ENCODE data around the gene DAB1.

Gene DAB1

GRCh38 chr1:57410508-57410907, 13.4 kb downstream of the DAB1 start:
- DNase-seq = no peak

- DNase-seq = no peak
Measured at GRCh38 chr1:57407928-57408327, 15.9 kb downstream of the DAB1 start.

- no peak for DNase-seq
Measured at GRCh38 chr1:57406428-57406970, 17.4 kb downstream of the DAB1 start.

- no peak for DNase-seq
Measured at GRCh38 chr1:57404884-57405283, 19.0 kb downstream of the DAB1 start.

DNA sequence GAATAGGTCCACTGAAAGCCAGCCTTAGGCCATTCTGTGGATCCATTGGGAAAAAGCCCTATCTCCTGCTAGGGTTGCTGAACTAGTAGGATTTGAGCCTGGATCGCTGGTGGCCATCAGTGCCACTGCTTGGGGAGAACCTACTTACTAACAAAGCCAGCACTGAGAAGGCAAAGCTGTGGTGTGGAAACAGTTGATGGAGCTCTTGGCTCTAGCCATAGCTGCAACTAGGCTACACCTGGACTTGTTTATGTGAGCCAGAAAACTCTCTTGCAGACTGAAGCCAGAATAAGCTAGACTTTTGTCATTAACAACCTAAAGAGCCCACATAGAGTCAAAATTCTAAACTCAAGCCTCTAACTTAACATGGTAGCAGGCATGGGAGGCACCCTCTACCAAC, 20.7 kb downstream of the DAB1 start:
- DNase-seq = no peak

DNA sequence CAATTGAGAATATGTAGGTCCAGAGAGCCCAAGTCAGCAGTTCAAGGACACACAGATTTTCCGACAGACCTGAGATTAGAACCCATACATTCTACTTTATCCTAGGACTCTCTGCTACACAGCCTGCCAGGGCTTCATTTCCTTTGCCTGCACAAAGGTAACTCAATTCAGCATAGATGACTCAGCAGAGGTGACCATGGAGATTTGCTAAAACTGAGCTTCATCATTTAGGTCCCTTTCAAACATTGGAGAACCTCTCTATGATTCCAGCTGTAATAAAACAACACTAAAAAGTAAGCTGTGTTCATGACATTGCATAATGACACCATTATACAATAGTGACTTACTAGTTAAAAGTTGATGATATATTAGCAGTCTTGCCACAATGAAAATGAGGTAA, 22.2 kb downstream of the DAB1 start:
- no peak for DNase-seq

GRCh38 chr1:57400048-57400447, 23.8 kb downstream of the DAB1 start:
- DNase-seq = no peak

DNA sequence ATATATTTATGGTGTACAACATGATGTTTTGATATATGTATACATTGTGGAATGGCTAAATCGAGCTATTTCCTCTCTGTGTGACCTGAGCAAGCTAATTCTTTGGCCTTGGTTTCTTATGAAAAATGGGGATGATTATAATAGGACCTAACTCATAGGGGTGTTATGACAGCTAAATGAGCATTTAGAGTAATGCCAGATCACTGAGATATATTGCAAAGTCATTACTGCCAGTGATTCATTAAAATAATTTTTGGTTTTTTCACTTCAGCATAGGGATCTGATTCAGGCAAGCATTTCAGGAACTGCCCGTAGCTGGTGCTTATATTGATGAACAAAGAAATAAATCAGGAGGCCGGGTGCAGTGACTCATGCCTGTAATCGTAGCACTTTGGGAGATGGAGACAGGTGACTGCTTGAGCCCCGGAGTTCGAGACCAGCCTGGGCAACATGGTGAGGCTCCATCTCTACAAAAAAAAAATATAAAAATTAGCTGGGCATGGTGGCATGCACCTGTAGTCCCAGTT, 30.7 kb downstream of the DAB1 start:
- no peak for DNase-seq

GRCh38 chr1:57385336-57385735, 38.5 kb downstream of the DAB1 start:
- no peak for DNase-seq

GRCh38 chr1:57384901-57385300, 39.0 kb downstream of the DAB1 start:
- no peak for DNase-seq

DNA sequence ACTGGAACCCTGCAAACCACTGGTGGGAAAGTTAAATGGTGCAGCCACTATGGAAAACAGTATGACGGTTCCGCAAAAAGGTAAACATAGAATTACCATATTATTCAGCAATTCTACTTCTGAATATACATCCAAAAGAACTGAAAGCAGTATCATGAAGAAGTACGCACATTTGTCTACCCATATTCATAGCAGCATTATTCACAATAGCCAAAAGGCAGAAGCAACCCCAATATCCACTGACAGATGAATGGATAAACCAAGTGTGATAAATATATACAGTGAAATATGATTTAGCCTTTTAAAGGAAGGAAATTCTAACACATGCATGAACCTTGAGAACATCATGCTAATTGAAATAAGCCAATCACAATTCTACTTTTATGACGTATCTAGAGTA, 39.6 kb downstream of the DAB1 start:
- no peak for DNase-seq

DNA sequence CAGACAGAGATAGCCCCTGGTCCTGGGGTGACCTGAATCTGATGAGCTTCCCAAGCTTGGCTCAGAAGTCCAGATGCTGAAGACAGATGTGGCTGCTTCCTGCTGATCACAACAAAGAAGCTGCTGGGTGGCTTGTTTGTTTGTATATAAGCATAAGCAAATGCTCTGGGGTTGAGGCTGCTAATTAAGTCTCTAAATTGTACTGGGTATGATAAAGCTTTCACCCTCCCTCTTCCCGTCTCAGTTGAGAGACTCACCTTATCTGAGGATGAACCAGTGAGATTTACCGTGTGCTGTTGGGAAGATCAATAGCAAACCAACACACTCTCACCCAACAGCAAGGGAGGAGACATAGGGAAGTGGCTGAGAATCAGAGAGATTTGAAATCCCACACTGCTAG, 42.0 kb downstream of the DAB1 start:
- no peak for DNase-seq

GRCh38 chr1:57381426-57381825, 42.4 kb downstream of the DAB1 start:
- DNase-seq = no peak

DNA sequence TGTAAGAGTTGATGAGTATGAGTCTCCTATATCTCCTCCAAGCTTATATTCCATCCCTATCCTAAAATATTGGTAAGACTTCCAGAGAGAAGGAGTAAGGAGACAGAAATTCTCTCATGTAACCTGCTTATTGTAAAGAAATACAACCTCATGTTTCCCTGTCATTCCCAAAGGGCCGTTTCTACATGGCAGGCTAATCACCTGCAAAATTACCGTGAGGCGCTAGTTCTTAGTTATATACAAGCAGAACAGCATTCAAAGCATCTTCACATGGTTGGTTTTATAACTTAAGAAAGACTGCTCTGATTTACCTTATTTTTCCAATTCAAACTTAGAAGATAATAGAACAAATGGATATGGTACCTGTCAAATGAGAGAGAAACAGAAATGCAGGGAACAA, 42.9 kb downstream of the DAB1 start:
- DNase-seq = no peak

DNA sequence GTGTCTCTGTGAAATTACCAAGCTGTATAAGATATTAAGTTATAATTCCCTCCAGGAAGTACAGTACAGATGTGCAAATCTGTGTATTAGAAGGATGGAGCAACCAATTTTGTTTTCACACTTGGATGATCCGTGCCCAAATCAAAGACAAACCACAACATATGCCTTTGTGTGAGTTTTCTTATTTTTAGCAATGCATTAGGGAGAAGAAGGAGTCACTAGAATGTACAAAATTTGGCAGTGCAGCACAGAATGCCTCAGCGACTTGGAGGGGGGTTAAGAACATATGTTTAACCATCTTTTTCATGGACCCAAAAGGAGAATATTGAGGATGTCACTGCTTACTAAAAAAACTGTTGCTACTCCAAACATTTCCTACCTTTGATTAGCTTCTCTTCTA, 45.3 kb downstream of the DAB1 start:
- no peak for DNase-seq

GRCh38 chr1:57377339-57378139, 46.3 kb downstream of the DAB1 start:
- DNase-seq = no peak

DNA sequence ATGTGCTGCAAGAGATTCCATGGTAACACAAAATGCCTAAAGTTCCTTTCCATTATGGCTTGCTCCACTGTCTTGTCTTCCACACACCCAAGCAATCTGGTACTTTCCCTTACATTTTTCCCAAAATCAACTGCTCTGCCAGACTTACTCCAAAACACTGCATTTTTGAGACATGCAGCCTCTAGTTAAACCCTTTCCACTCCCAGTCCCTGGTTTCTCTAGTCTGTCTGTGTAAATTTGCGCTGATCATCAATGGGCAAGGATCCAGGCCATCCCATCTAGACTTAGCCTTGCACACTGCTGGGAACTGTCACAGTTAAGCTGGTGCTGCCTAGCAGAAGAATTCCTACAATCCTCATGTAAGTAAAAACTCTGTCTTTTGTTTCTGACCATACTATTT, 47.8 kb downstream of the DAB1 start:
- DNase-seq = no peak

DNA sequence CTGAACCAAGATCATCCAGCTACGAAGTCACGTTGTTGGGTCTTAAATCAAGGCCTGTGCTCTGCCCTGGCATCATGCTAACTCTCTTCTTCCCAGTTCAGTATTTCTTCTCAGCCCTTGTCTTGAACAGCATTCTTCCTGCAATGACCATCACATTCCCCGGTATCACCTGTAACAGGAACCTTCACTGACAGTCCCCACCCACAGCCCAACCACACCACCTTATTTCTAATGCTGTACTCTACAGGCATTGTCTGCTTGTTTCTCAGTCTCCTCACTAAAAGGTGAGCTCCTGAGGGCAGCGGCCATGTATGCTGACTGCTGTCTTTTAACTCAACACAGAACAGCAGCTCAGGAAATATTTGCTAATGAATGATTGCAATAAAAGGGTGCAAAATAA, 54.0 kb downstream of the DAB1 start:
- no peak for DNase-seq

GRCh38 chr1:57367945-57368344, 55.9 kb downstream of the DAB1 start:
- DNase-seq = no peak

DNA sequence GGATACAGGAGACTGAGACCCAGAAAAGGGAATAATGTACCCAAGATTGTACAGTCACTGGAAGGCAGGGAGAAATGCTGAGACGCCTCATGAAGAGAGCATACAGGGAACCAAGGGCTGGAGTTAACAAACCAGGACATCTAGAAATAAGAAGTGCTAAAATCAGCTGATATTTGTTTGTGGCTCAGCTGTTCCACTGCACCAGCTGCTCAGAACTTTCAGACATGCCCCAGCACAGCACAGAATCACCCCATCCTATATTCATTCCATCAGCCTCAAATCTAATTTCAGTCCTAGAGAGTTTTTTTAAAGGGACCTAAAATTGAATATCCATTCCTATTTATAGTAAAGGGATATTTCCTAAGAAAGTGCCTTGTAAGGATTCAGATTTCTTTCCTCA, 60.2 kb downstream of the DAB1 start:
- DNase-seq = no peak

DNA sequence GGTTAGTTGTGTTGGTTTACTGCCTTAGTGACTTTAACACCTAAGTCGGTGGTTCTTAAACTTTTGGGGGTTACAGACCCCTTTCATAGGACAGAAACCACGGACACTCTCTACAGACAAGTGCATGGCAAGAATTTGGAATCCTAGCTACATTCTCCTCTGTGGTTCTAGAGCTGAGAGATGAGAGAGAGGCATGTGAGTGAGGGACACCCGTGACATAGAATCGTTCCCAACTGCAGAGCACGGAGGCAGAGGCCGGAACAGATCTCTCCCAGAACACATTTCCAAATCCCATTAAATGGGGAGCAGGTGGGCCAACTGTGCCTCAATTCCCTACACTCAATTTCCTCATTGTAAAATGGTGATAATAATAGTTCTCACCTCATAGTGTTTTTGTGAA, 60.7 kb downstream of the DAB1 start:
- no peak for DNase-seq

- no peak for DNase-seq
Measured at GRCh38 chr1:57362480-57362879, 61.4 kb downstream of the DAB1 start.

- no peak for DNase-seq
Measured at GRCh38 chr1:57361516-57361915, 62.3 kb downstream of the DAB1 start.

GRCh38 chr1:57360846-57361407, 62.9 kb downstream of the DAB1 start:
- no peak for DNase-seq

- no peak for DNase-seq
Measured at GRCh38 chr1:57357462-57357861, 66.4 kb downstream of the DAB1 start.
